ENCODE data around the gene C1QTNF12.

GRCh38 chr1:1229770-1230169 is 16.8 kb downstream of the C1QTNF12 start:
- TF ChIP-seq POLR2A (IDR thresholded peaks at IDR 0.05): no peak
- no peak for TF ChIP-seq CTCF (IDR thresholded peaks at IDR 0.05 in 4 of 5, conservative IDR thresholded peaks at IDR 0.05 in 1 of 5)
